GM12878 (cell line): ENCODE results near the gene FGD5. TPM values are rescaled to one million over a fixed set of nuclear protein-coding genes. Genes with fewer than 3 reads are reported as not detected.

Source experiments
- ATAC-seq: fragments of 200-7000 bp; cut with Tn5 transposase; 3 replicates; pipeline ENCODE4 v1.9.1; 2020; ENCODE audit warnings: mild to moderate bottlenecking, moderate library complexity
- BruUV-seq: library from RNA; stranded (reverse); fragments of 400-500 nt; replicated peaks from 2 replicates; lab custom pipeline; 2021; lab: Mats Ljungman, UMichigan
- CTCF ChIA-PET: fragments of 300-600 bp; sonication (Branson Sonifier 250); formaldehyde crosslinking; extraction: SDS; loops from one replicate; lab custom pipeline; 2021; ENCODE audit warnings: inconsistent platforms; lab: Yijun Ruan, JAX
- POLR2A ChIA-PET: fragments of 350-600 bp; formaldehyde crosslinking; extraction: SDS; loops from one replicate; lab custom pipeline; 2021; ENCODE audit warnings: inconsistent platforms; lab: Charles Lee
- RAD21 ChIA-PET: fragments of 300-600 bp; sonication (Branson Sonifier 250); formaldehyde crosslinking; loops from one replicate; lab custom pipeline; 2023; ENCODE audit warnings: antibody characterized with exemption; ENCODE audit not compliant: unreplicated experiment; lab: Charles Lee
- SMC1A ChIA-PET: fragments of 300-600 bp; sonication (Branson Sonifier 250); formaldehyde crosslinking; loops from one replicate; lab custom pipeline; 2023; ENCODE audit not compliant: unreplicated experiment, uncharacterized antibody; lab: Charles Lee
- DNase-seq: peaks from one replicate; pipeline ENCODE4 v3.0.0-alpha.2; 2011; ENCODE audit warnings: low read depth, low spot score
- FAIRE-seq: peaks from 3 replicates; lab custom pipeline; 2011; peaks lifted over from hg19 to GRCh38; lab: Jason Lieb, UNC
- H2AFZ ChIP-seq: 2 replicates; pipeline ENCODE4 v1.6.0; 2011; ENCODE audit warnings: low read depth, low read length, control low read depth; ENCODE audit not compliant: control insufficient read depth
- H3K27ac ChIP-seq: 2 replicates; pipeline ENCODE4 v1.5.1; 2011; ENCODE audit warnings: control low read depth; ENCODE audit not compliant: control insufficient read depth, insufficient read depth
- H3K27me3 ChIP-seq, 2 experiments: replicated peaks in 1 of 2; 2 replicates each; pipeline versions ENCODE4 v1.6.0 to v1.6.1; 2011; ENCODE audit warnings: low read length in 1 of 2; ENCODE audit not compliant: control insufficient read depth in 2 of 2, insufficient read depth in 2 of 2
- H3K36me3 ChIP-seq, 2 experiments: 2 replicates each; pipeline ENCODE4 v1.5.1; 2011; ENCODE audit warnings: low read length in 1 of 2; ENCODE audit not compliant: control insufficient read depth in 2 of 2, insufficient read depth in 2 of 2
- H3K4me1 ChIP-seq: 2 replicates; pipeline ENCODE4 v1.6.1; 2011; ENCODE audit warnings: mild to moderate bottlenecking, low read length, moderate library complexity, mixed read lengths; ENCODE audit not compliant: control insufficient read depth, insufficient read depth
- H3K4me2 ChIP-seq: 2 replicates; pipeline ENCODE4 v1.6.0; 2011; ENCODE audit warnings: control low read depth; ENCODE audit not compliant: control insufficient read depth, insufficient read depth
- H3K4me3 ChIP-seq: fragments of 200-600 bp; sonication (generic); 2 replicates; pipeline ENCODE4 v1.5.1; 2016
- H3K79me2 ChIP-seq: 2 replicates; pipeline ENCODE4 v1.6.0; 2011; ENCODE audit warnings: low read length; ENCODE audit not compliant: control insufficient read depth, insufficient read depth
- H3K9ac ChIP-seq: 2 replicates; pipeline ENCODE4 v1.8.0; 2011; ENCODE audit warnings: low read length, control low read depth, mixed read lengths; ENCODE audit not compliant: control insufficient read depth, insufficient read depth
- H3K9me3 ChIP-seq: replicated peaks from 3 replicates; pipeline ENCODE4 v1.5.1; 2011; ENCODE audit warnings: mild to moderate bottlenecking, low read length; ENCODE audit not compliant: control insufficient read depth, insufficient read depth
- H4K20me1 ChIP-seq: 2 replicates; pipeline ENCODE4 v1.6.0; 2011; ENCODE audit not compliant: control insufficient read depth, insufficient read depth
- CEBPB ChIP-seq, 2 experiments: fragments of 150-350 bp in 1 of 2; IDR thresholded peaks; 2 replicates each; pipeline ENCODE4 v1.6.1; 2012 to 2014; ENCODE audit warnings: low read depth in 2 of 2, low read length in 2 of 2, borderline replicate concordance in 1 of 2, inconsistent platforms in 1 of 2
- CHD1 ChIP-seq: IDR thresholded peaks from 2 replicates; pipeline ENCODE4 v1.6.1; 2012; ENCODE audit warnings: low read depth, low read length, improper control_type of control experiment
- DPF2 ChIP-seq: fragments of 450-650 bp; IDR thresholded peaks from 2 replicates; pipeline ENCODE4 v1.6.1; 2017; ENCODE audit warnings: mild to moderate bottlenecking
- FOXK2 ChIP-seq: fragments of 450-650 bp; IDR thresholded peaks from 2 replicates; pipeline ENCODE4 v1.6.1; 2017; ENCODE audit warnings: mild to moderate bottlenecking, moderate library complexity
- GATAD2B ChIP-seq: fragments of 450-650 bp; conservative IDR thresholded peaks from 2 replicates; pipeline ENCODE4 v1.6.1; 2017; ENCODE audit warnings: low read depth, mild to moderate bottlenecking, moderate library complexity
- MAX ChIP-seq: IDR thresholded peaks from 2 replicates; pipeline ENCODE4 v1.6.1; 2012; ENCODE audit warnings: low read depth, low read length, improper control_type of control experiment
- MYC ChIP-seq: IDR thresholded peaks from 2 replicates; pipeline ENCODE4 v1.6.1; 2011; ENCODE audit warnings: mild to moderate bottlenecking, low read length, moderate library complexity, inconsistent platforms; ENCODE audit not compliant: insufficient read depth, insufficient replicate concordance, insufficient read length, severe bottlenecking
- RCOR1 ChIP-seq: conservative IDR thresholded peaks from 2 replicates; pipeline ENCODE4 v1.6.1; 2012; ENCODE audit warnings: low read depth, low read length, improper control_type of control experiment
- RELB ChIP-seq: fragments of 450-650 bp; IDR thresholded peaks from 2 replicates; pipeline ENCODE4 v1.6.1; 2017; ENCODE audit warnings: low read depth, mild to moderate bottlenecking, moderate library complexity
- SMAD1 ChIP-seq: fragments of 450-650 bp; IDR thresholded peaks from 2 replicates; pipeline ENCODE4 v1.6.1; 2018; ENCODE audit warnings: mild to moderate bottlenecking, low read depth; ENCODE audit not compliant: partially characterized antibody
- SMAD5 ChIP-seq: IDR thresholded peaks from 2 replicates; pipeline ENCODE4 v1.6.1; 2016; ENCODE audit warnings: antibody characterized with exemption, low read depth
- SP1 ChIP-seq: IDR thresholded peaks from one replicate; pipeline ENCODE4 v1.6.1; 2011; ENCODE audit warnings: low read depth, low read length
- TCF7 ChIP-seq: IDR thresholded peaks from 2 replicates; pipeline ENCODE4 v1.6.1; 2014; ENCODE audit warnings: antibody characterized with exemption, borderline replicate concordance
- WRNIP1 ChIP-seq: IDR thresholded peaks from 2 replicates; pipeline ENCODE4 v1.6.1; 2011; ENCODE audit warnings: low read depth, low read length, improper control_type of control experiment, borderline replicate concordance
- ZBTB11 ChIP-seq: fragments of 450-650 bp; formaldehyde crosslinking; IDR thresholded peaks from 2 replicates; pipeline ENCODE4 v1.5.0; 2022; ENCODE audit warnings: mild to moderate bottlenecking, missing genetic modification characterization
- ZBTB40 ChIP-seq: fragments of 450-650 bp; IDR thresholded peaks from 2 replicates; pipeline ENCODE4 v1.6.1; 2016; ENCODE audit warnings: mild to moderate bottlenecking, moderate library complexity, borderline replicate concordance
- WGBS: methylation state at CpG from one replicate; pipeline ENCODE4 v1.1.6; 2016; ENCODE audit warnings: low lambda C conversion rate; ENCODE audit not compliant: insufficient replicate concordance, insufficient coverage; ENCODE audit errors: missing lambda C conversion rate; 5-methylcytosine and 5-hydroxymethylcytosine counted together
- in situ Hi-C: fragments of 300-500 bp; cut with MboI; formaldehyde crosslinking; loops from 9 replicates; pipeline ENCODE4 v1.14.3; 2018; ENCODE audit warnings: mixed read lengths
- intact Hi-C: fragments of 100-400 bp; cut with micrococcal nuclease; formaldehyde crosslinking; loops from one replicate; pipeline ENCODE4 v1.14.2; 2022; ENCODE audit not compliant: unreplicated experiment
- polyA plus RNA-seq, 11 experiments: library from polyadenylated mRNA; depleted of rRNA in 4 of 11; unstranded in 6 of 11; stranded (reverse) in 5 of 11; fragments of >200 nt; fragmentation: Nextera tagmentation in 4 of 11; fragmentation: Illumina TruSeq in 1 of 11; extraction: Ambion mirVana in 4 of 11; extraction: Trizol in 1 of 11; gene quantifications; 1 replicate in 1 of 11; 2 replicates in 10 of 11; pipeline versions ENCODE4 v1.2.1 to v1.2.3, GENCODE V29; 2011 to 2016; ENCODE audit warnings: inconsistent platforms in 2 of 11, missing spikeins in 2 of 11, low read depth in 1 of 11
- total RNA-seq, 4 experiments: library from RNA; depleted of rRNA in 3 of 4; stranded (reverse); fragments of >200 nt in 3 of 4; fragmentation: Illumina TruSeq in 1 of 4; extraction: Trizol in 1 of 4; gene quantifications; 2 replicates each; pipeline versions ENCODE4 v1.2.1 to v1.2.3, GENCODE V29; 2013 to 2021

FGD5 gene
- total and polyA plus RNA-seq, 10 of the 15 experiments (the other 5 are each of a cell fraction or from before 2014, with no cell fraction given), result 0.03 to 0.13 (median 0.11) TPM; not detected in 3

GRCh38 chr3:14848906-14849305 lies 30.1 kb downstream of the FGD5 start:
- CTCF ChIA-PET, result interaction anchor here (1.6 kb wide), 1 partner anchor 13 kb away, joined by 4 read pairs; no protein-coding TSS in a partner anchor
- no peak for DNase-seq
- intact Hi-C loops (no loop called here), in situ Hi-C loops (no loop called here)
- RAD21 ChIA-PET, result no interaction called here
- WGBS, result 61% methylated on average over 8 of the region's 8 CpGs
- no peak overlapping the region for H3K9ac ChIP-seq
- H2AFZ ChIP-seq, result no peak overlapping the region
- SMC1A ChIA-PET, result interaction anchor here (0.6 to 1.4 kb wide), 4 partner anchors 8 to 218 kb away, joined by 3 read pairs; no protein-coding TSS in a partner anchor
- no peaks in the 10 kb centered on the region for H4K20me1 ChIP-seq
- H3K4me1 ChIP-seq, result peaks cover 6% of the 10 kb centered on the region; the same call in 1 of the 2 replicates
- no peak overlapping the region for H3K4me2 ChIP-seq
- FAIRE-seq, result no peak
- POLR2A ChIA-PET, result no interaction called here
- no peaks in the 10 kb centered on the region for H3K9me3 ChIP-seq
- H3K4me3 ChIP-seq, result no peak overlapping the region
- no peaks in the 10 kb centered on the region for H3K36me3 ChIP-seq
- H3K79me2 ChIP-seq, result no peaks in the 10 kb centered on the region
- H3K27ac ChIP-seq, result no peak overlapping the region
- ATAC-seq, result no peak
- H3K27me3 ChIP-seq, result peaks cover 0 to 3% of the 10 kb centered on the region in 2 experiments; a peak in 2 of 4 replicates
- BruUV-seq, result no TSS peak
- TF ChIP-seq CEBPB (IDR thresholded peaks at IDR 0.05; ENCODE audit: borderline replicate concordance in 1 of 2, low read depth in 2 of 2, low read length in 2 of 2) (no peak), RCOR1 (no peak), SMAD1 (no peak), WRNIP1 (no peak), SP1 (no peak), MAX (no peak), ZBTB40 (no peak), DPF2 (no peak), TCF7 (no peak), FOXK2 (no peak), MYC (no peak), RELB (no peak), GATAD2B (no peak), SMAD5 (no peak), CHD1 (no peak), ZBTB11 (CRISPR knock-in tag) (no peak)
